Coronary artery (tissue), 2 donors: Measurements from ENCODE around the gene GABRG3.

Experiments
- DNase-seq: peaks from one replicate; pipeline ENCODE4 v3.0.0-alpha.2; 2017; ENCODE audit warnings: low spot score
- H3K27ac ChIP-seq, 2 donors: fragments of 200-600 bp; sonication (generic); one replicate each; pipeline ENCODE4 v1.5.1; 2016 to 2019
- H3K4me3 ChIP-seq: fragments of 200-600 bp; sonication (generic); 2 replicates; pipeline ENCODE4 v1.5.1; 2016; ENCODE audit warnings: mild to moderate bottlenecking, moderate library complexity
- TF ChIP-seq, protein P1 (sequence below): fragments of 200-600 bp; sonication (generic); IDR thresholded peaks from one replicate; pipeline ENCODE4 v1.5.1; 2019; ENCODE audit warnings: antibody characterized with exemption

GABRG3 gene

DNA sequence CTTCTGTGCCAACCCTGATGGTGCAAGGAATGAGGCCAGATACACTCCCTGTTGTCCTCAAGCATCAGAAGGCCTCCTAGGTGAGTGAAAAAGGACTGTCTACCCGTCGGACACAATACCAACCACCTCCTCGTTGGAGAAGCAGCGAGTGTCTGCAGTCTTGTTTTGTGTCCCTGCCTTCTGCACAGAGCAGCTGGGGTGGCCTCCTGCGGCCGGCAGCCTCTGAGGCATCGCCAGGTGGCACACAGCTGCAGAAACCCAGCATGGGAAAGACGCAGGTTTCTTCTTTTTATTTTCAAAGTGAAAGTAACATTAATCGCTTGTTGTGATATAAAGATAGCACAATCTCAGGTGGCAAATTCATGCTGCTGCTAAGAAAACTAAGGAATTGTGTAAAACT is 618.3 kb downstream of the GABRG3 start:
- Histone ChIP-seq H3K27ac (no peak overlapping the region), H3K4me3 (no peak overlapping the region)
- TF ChIP-seq, protein P1, sequence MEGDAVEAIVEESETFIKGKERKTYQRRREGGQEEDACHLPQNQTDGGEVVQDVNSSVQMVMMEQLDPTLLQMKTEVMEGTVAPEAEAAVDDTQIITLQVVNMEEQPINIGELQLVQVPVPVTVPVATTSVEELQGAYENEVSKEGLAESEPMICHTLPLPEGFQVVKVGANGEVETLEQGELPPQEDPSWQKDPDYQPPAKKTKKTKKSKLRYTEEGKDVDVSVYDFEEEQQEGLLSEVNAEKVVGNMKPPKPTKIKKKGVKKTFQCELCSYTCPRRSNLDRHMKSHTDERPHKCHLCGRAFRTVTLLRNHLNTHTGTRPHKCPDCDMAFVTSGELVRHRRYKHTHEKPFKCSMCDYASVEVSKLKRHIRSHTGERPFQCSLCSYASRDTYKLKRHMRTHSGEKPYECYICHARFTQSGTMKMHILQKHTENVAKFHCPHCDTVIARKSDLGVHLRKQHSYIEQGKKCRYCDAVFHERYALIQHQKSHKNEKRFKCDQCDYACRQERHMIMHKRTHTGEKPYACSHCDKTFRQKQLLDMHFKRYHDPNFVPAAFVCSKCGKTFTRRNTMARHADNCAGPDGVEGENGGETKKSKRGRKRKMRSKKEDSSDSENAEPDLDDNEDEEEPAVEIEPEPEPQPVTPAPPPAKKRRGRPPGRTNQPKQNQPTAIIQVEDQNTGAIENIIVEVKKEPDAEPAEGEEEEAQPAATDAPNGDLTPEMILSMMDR: no peak
- DNase-seq: no peak

DNA sequence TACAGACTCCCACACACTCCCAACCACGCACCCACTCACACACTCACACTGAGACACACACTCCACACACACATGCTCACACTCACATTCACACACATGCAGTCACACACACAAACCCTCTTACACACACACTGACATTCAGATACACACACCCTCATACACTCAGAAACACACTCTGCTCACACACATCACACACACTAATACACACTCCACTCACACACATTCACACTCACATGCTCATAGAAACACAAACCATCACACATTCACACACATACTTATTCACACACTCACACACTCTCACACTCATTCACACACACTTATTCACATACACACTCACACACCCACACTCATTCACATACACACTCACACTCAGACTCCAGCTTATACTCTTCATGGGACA is 618.8 kb downstream of the GABRG3 start:
- DNase-seq: no peak
- Histone ChIP-seq H3K4me3 (no peak overlapping the region), H3K27ac (no peak overlapping the region)
- TF ChIP-seq, protein P1: no peak
